SK-N-SH (cell line): ENCODE measurements around the gene FAM83D. TPM values are rescaled to one million over a fixed set of nuclear protein-coding genes. Genes with fewer than 3 reads are reported as not detected.

ENCODE experiments used
- CTCF ChIA-PET: fragments of 300-600, 350-600 bp; formaldehyde crosslinking; extraction: SDS; loops from one replicate; lab custom pipeline; 2021; lab: Yijun Ruan, JAX
- POLR2A ChIA-PET: fragments of 350-600 bp; sonication (Branson Sonifier 250); formaldehyde crosslinking; extraction: SDS; loops from one replicate; lab custom pipeline; 2020; ENCODE audit warnings: antibody characterized with exemption, inconsistent platforms; lab: Yijun Ruan, JAX
- DNase-seq: peaks from one replicate; pipeline ENCODE4 v3.0.0; 2012
- H2AFZ ChIP-seq: fragments of 200-600 bp; sonication (generic); 2 replicates; pipeline ENCODE4 v1.8.1; 2016; ENCODE audit warnings: antibody characterized with exemption, mild to moderate bottlenecking, low read depth
- H3F3A ChIP-seq: fragments of 200-600 bp; sonication (generic); replicated peaks from 2 replicates; pipeline ENCODE3; 2016; ENCODE audit warnings: antibody characterized with exemption, mild to moderate bottlenecking; ENCODE audit not compliant: insufficient read depth
- H3K27ac ChIP-seq, 2 experiments: fragments of 200-500 bp in 1 of 2; fragments of 200-600 bp in 1 of 2; sonication (Bioruptor generic) in 1 of 2; sonication (generic), shearing (Covaris generic) in 1 of 2; 2 replicates each; pipeline versions ENCODE4 v1.5.1 to v1.6.1; 2014 to 2016; ENCODE audit warnings: low read depth in 2 of 2, inconsistent platforms in 1 of 2, low read length in 1 of 2, mild to moderate bottlenecking in 1 of 2, mixed read lengths in 1 of 2
- H3K27me3 ChIP-seq: fragments of 200-600 bp; sonication (generic), shearing (Covaris generic); 2 replicates; pipeline ENCODE4 v1.6.1; 2016; ENCODE audit warnings: mixed run types; ENCODE audit not compliant: insufficient read depth
- H3K36me3 ChIP-seq, 2 experiments: fragments of 200-500 bp in 1 of 2; fragments of 200-600 bp in 1 of 2; sonication (Bioruptor generic) in 1 of 2; sonication (generic) in 1 of 2; replicated peaks in 1 of 2; 2 replicates each; pipeline versions ENCODE3 to v1.5.1; 2014 to 2016; ENCODE audit warnings: low read length in 1 of 2, mild to moderate bottlenecking in 1 of 2; ENCODE audit not compliant: insufficient read depth in 2 of 2, control insufficient read depth in 1 of 2
- H3K4me1 ChIP-seq, 2 experiments: fragments of 200-500 bp in 1 of 2; fragments of 200-600 bp in 1 of 2; sonication (Bioruptor generic) in 1 of 2; sonication (generic), shearing (Covaris generic) in 1 of 2; 2 replicates each; pipeline versions ENCODE4 v1.5.1 to v1.6.1; 2014 to 2016; ENCODE audit warnings: low read depth in 1 of 2, low read length in 1 of 2, mixed run types in 1 of 2; ENCODE audit not compliant: insufficient read depth in 2 of 2, control insufficient read depth in 1 of 2
- H3K4me2 ChIP-seq: fragments of 200-600 bp; sonication (generic), shearing (Covaris generic); 2 replicates; pipeline ENCODE4 v1.6.1; 2017; ENCODE audit warnings: mixed run types
- H3K4me3 ChIP-seq, 2 experiments: fragments of 200-500 bp in 1 of 2; fragments of 200-600 bp in 1 of 2; sonication (Bioruptor generic) in 1 of 2; sonication (generic), shearing (Covaris generic) in 1 of 2; 2 replicates each; pipeline versions ENCODE4 v1.5.1 to v1.8.1; 2014 to 2016; ENCODE audit warnings: low read depth in 2 of 2, inconsistent platforms in 1 of 2, low read length in 1 of 2, mild to moderate bottlenecking in 1 of 2, mixed read lengths in 1 of 2, moderate library complexity in 1 of 2
- H3K79me2 ChIP-seq: fragments of 200-600 bp; sonication (generic); 2 replicates; pipeline ENCODE4 v1.8.1; 2017; ENCODE audit warnings: mild to moderate bottlenecking; ENCODE audit not compliant: insufficient read depth
- H3K9ac ChIP-seq: fragments of 200-600 bp; sonication (generic); 2 replicates; pipeline ENCODE4 v1.6.1; 2017; ENCODE audit warnings: mixed run types
- H3K9me2 ChIP-seq: fragments of 200-600 bp; sonication (generic); 2 replicates; pipeline ENCODE4 v1.6.1; 2017; ENCODE audit warnings: mixed run types
- H3K9me3 ChIP-seq: fragments of 200-600 bp; sonication (generic); 2 replicates; pipeline ENCODE4 v1.6.1; 2017; ENCODE audit warnings: mixed run types, mild to moderate bottlenecking, moderate library complexity
- H4K20me1 ChIP-seq: fragments of 200-600 bp; sonication (generic); 2 replicates; pipeline ENCODE4 v1.6.1; 2017; ENCODE audit warnings: mild to moderate bottlenecking, mixed run types; ENCODE audit not compliant: insufficient read depth
- CHD2 ChIP-seq: fragments of 150-350 bp; IDR thresholded peaks from 2 replicates; pipeline ENCODE4 v1.6.1; 2018; ENCODE audit warnings: low read length; ENCODE audit not compliant: partially characterized antibody
- ELF1 ChIP-seq: IDR thresholded peaks from 2 replicates; pipeline ENCODE4 v1.4.0; 2012
- EP300 ChIP-seq, 2 experiments: IDR thresholded peaks; 2 replicates each; pipeline versions ENCODE4 v1.4.0 to v1.6.1; 2012; ENCODE audit warnings: borderline replicate concordance in 1 of 2, low read depth in 1 of 2, low read length in 1 of 2
- EZH2phosphoT487 ChIP-seq: fragments of 200-600 bp; sonication (generic); IDR thresholded peaks from 2 replicates; pipeline ENCODE4 v1.6.1; 2017; ENCODE audit warnings: low read depth, mixed run types, mild to moderate bottlenecking, antibody characterized with exemption, moderate library complexity, borderline replicate concordance
- FOSL2 ChIP-seq: IDR thresholded peaks from 2 replicates; pipeline ENCODE4 v1.4.0; 2012; ENCODE audit warnings: low read depth, mild to moderate bottlenecking, moderate library complexity, borderline replicate concordance
- FOXJ3 ChIP-seq: sonication (generic); formaldehyde crosslinking; IDR thresholded peaks from 2 replicates; pipeline ENCODE4 v1.5.1; 2020; ENCODE audit warnings: mild to moderate bottlenecking, missing genetic modification reagents
- FOXM1 ChIP-seq: IDR thresholded peaks from 2 replicates; pipeline ENCODE4 v1.4.0; 2012; ENCODE audit warnings: low read depth, mild to moderate bottlenecking
- GABPA ChIP-seq: IDR thresholded peaks from 2 replicates; pipeline ENCODE4 v1.4.0; 2012; ENCODE audit warnings: low read depth, mild to moderate bottlenecking
- GATA2 ChIP-seq: sonication (generic); formaldehyde crosslinking; IDR thresholded peaks from 2 replicates; pipeline ENCODE4 v1.5.0; 2020; ENCODE audit warnings: mild to moderate bottlenecking, missing genetic modification reagents
- JUND ChIP-seq: IDR thresholded peaks from 2 replicates; pipeline ENCODE4 v1.4.0; 2012
- MEF2A ChIP-seq: IDR thresholded peaks from 2 replicates; pipeline ENCODE4 v1.4.0; 2012; ENCODE audit warnings: low read depth, borderline replicate concordance
- MXI1 ChIP-seq: IDR thresholded peaks from 2 replicates; pipeline ENCODE4 v1.6.1; 2012; ENCODE audit warnings: mild to moderate bottlenecking, low read depth, low read length, improper control_type of control experiment
- NFIC ChIP-seq: IDR thresholded peaks from 2 replicates; pipeline ENCODE4 v1.4.0; 2012; ENCODE audit warnings: borderline replicate concordance
- POLR2AphosphoS5 ChIP-seq: IDR thresholded peaks from 2 replicates; pipeline ENCODE4 v1.6.1; 2012; ENCODE audit warnings: low read depth, low read length
- RAD21 ChIP-seq: IDR thresholded peaks from 2 replicates; pipeline ENCODE4 v1.6.1; 2012; ENCODE audit warnings: mild to moderate bottlenecking, low read length
- RCOR1 ChIP-seq: fragments of 150-350 bp; IDR thresholded peaks from 2 replicates; pipeline ENCODE4 v1.6.1; 2017; ENCODE audit warnings: antibody characterized with exemption, low read length
- RXRA ChIP-seq: IDR thresholded peaks from 2 replicates; pipeline ENCODE4 v1.4.0; 2012; ENCODE audit warnings: low read depth, mild to moderate bottlenecking, borderline replicate concordance
- SIN3A ChIP-seq: IDR thresholded peaks from 2 replicates; pipeline ENCODE4 v1.6.1; 2012; ENCODE audit warnings: low read depth, mild to moderate bottlenecking, low read length, moderate library complexity, borderline replicate concordance
- SMC3 ChIP-seq: IDR thresholded peaks from 2 replicates; pipeline ENCODE4 v1.6.1; 2012; ENCODE audit warnings: low read depth, low read length, improper control_type of control experiment
- TAF1 ChIP-seq: IDR thresholded peaks from 2 replicates; pipeline ENCODE4 v1.6.1; 2012; ENCODE audit warnings: low read depth, mild to moderate bottlenecking, low read length, moderate library complexity, borderline replicate concordance
- TCF12 ChIP-seq: IDR thresholded peaks from 2 replicates; pipeline ENCODE4 v1.4.0; 2012
- TEAD4 ChIP-seq: IDR thresholded peaks from 2 replicates; pipeline ENCODE4 v1.4.0; 2012; ENCODE audit warnings: mild to moderate bottlenecking, borderline replicate concordance; ENCODE audit not compliant: insufficient read depth
- USF2 ChIP-seq: fragments of 150-350 bp; IDR thresholded peaks from 2 replicates; pipeline ENCODE4 v1.6.1; 2017; ENCODE audit warnings: antibody characterized with exemption, low read length, low read depth, borderline replicate concordance
- WGBS: methylation state at CpG from one replicate; pipeline ENCODE4 v1.1.6; 2017; ENCODE audit warnings: low lambda C conversion rate; 5-methylcytosine and 5-hydroxymethylcytosine counted together
- polyA plus RNA-seq, 3 experiments: library from polyadenylated mRNA; depleted of rRNA; stranded (reverse); fragments of >200 nt; gene quantifications; 2 replicates each; pipeline ENCODE4 v1.2.3, GENCODE V29; 2012
- TF ChIP-seq, protein P1 (sequence below): IDR thresholded peaks from 2 replicates; pipeline ENCODE4 v1.4.0; 2012; ENCODE audit warnings: low read depth, borderline replicate concordance

Gene FAM83D
- polyA plus RNA-seq, 1 of the 3 experiments (the other 2 are of a cell fraction) = 21.5 TPM

GRCh38 chr20:38882600-38882999, 43.6 kb upstream of the FAM83D start:
- Histone ChIP-seq H3K9ac (no peak overlapping the region), H4K20me1 (no peaks in the 10 kb centered on the region), H3K79me2 (no peaks in the 10 kb centered on the region), H3K9me3 (no peaks in the 10 kb centered on the region), H3K27me3 (no peaks in the 10 kb centered on the region), H3K27ac (peak overlapping the region in 1 of 2 experiments; percentile 99; a peak in 2 of 4 replicates), H3K9me2 (no peaks in the 10 kb centered on the region), H2AFZ (no peak overlapping the region), H3K4me2 (0 out of 2 replicates have a peak overlapping the region, but pooled peaks have one; percentile 12), H3F3A (no peaks in the 10 kb centered on the region), H3K4me3 (no peak overlapping the region), H3K4me1 (peaks cover 0 to 74% of the 10 kb centered on the region in 2 experiments; a peak in 2 of 4 replicates), H3K36me3 (no peaks in the 10 kb centered on the region)
- ChIA-PET POLR2A (interaction anchor here (0.6 to 3.0 kb wide), 6 partner anchors 8 to 79 kb away, joined by 3 to 50 read pairs (median 15); partner anchors contain the start of genes DHX35 and PPP1R16B), CTCF (interaction anchor here (0.8 to 3.9 kb wide), 7 partner anchors 11 to 167 kb away, joined by 4 to 52 read pairs (median 5); partner anchors contain the start of genes FAM83D and PPP1R16B)
- no peak for DNase-seq
- WGBS = 61% methylated on average over 2 of the region's 2 CpGs
- no peak for TF ChIP-seq TAF1
- no peak for TF ChIP-seq MXI1
- TF ChIP-seq FOXJ3 = no peak
- TF ChIP-seq, protein P1, sequence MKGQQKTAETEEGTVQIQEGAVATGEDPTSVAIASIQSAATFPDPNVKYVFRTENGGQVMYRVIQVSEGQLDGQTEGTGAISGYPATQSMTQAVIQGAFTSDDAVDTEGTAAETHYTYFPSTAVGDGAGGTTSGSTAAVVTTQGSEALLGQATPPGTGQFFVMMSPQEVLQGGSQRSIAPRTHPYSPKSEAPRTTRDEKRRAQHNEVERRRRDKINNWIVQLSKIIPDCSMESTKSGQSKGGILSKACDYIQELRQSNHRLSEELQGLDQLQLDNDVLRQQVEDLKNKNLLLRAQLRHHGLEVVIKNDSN = no peak
- TF ChIP-seq EP300 (IDR thresholded peaks at IDR 0.05; ENCODE audit: borderline replicate concordance in 1 of 2, low read depth in 1 of 2, low read length in 1 of 2) = no peak
- TF ChIP-seq NFIC = no peak
- no peak for TF ChIP-seq SIN3A
- TF ChIP-seq SMC3 = no peak
- TF ChIP-seq JUND = no peak
- no peak for TF ChIP-seq POLR2AphosphoS5

DNA sequence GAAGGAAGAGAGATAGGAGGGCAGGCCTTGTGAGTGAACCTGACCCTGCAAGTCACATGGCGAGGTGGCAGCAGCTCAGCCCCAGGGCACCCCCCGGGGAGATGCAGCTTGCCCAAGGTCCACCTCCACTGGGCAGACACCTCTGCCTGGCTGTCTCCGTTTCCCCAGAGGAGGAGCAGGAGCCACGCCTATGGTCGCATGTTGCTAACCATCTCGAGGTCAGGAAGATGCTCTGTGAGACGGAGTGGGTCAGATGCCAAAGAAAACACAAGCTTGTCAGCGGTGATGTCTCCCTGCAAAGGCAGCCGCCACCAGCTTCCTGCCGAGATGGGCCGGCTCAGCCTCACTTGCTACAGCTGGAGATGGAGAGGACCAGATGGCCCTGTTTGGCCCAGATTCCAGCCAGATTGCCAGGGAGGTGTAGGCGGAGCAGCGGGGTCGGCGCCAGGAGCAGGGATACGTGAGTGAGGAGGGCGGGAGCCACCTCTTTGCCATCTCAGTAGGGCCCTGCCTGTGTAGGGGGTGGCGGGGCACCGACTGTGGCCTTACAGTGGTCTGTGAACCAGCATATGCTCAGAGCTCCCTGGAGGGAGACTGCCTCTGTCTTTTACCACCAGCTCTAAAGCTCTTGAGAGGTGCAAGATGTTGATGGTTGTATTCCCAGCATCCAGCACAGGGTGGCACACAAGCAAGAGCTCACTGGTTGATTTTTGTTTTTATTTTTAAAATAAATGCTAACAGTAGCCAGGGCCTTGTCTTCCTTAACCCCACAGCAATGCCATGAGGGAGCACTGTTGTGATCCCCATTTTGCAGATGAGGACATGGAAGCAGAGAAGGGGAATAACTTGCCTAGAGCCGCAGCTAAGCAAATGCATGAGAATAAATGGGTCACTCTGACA, 42.9 kb upstream of the FAM83D start:
- CTCF ChIA-PET = interaction anchor here (0.8 to 3.9 kb wide), 12 partner anchors 8 to 166 kb away, joined by 3 to 52 read pairs (median 4); partner anchors contain the start of genes FAM83D and PPP1R16B
- no peaks in the 10 kb centered on the region for H3K79me2 ChIP-seq
- 26% methylated on average over 17 of the region's 20 CpGs for WGBS
- no peaks in the 10 kb centered on the region for H3K9me2 ChIP-seq
- no peaks in the 10 kb centered on the region for H3K36me3 ChIP-seq
- 0 out of 2 replicates have a peak overlapping the region, but pooled peaks have one; percentile 12 for H3K4me2 ChIP-seq
- POLR2A ChIA-PET = interaction anchor here (1.1 to 3.0 kb wide), 8 partner anchors 9 to 436 kb away, joined by 3 to 50 read pairs (median 10); partner anchors contain the start of genes FAM83D and PPP1R16B
- peaks cover 0 to 75% of the 10 kb centered on the region in 2 experiments; a peak in 2 of 4 replicates for H3K4me1 ChIP-seq
- no peak overlapping the region for H3K9ac ChIP-seq
- H4K20me1 ChIP-seq = no peaks in the 10 kb centered on the region
- H3F3A ChIP-seq = no peaks in the 10 kb centered on the region
- no peaks in the 10 kb centered on the region for H3K9me3 ChIP-seq
- H2AFZ ChIP-seq = no peak overlapping the region
- peak; percentile 89 for DNase-seq
- H3K27ac ChIP-seq = peak overlapping the region in 1 of 2 experiments; percentile 99; a peak in 2 of 4 replicates
- H3K4me3 ChIP-seq = no peak overlapping the region
- H3K27me3 ChIP-seq = no peaks in the 10 kb centered on the region
- TF ChIP-seq CHD2 (peak; percentile 92), RCOR1 (peak; percentile 97), RXRA (no peak), MXI1 (no peak; the same call in 1 of the 2 replicates), SIN3A (no peak), GABPA (no peak), RAD21 (peak; percentile 23; the same call in 1 of the 2 replicates), TCF12 (peak; percentile 93), TEAD4 (no peak), ELF1 (no peak), MEF2A (no peak), EZH2phosphoT487 (no peak), EP300 (IDR thresholded peaks at IDR 0.05; ENCODE audit: borderline replicate concordance in 1 of 2, low read depth in 1 of 2, low read length in 1 of 2) (peak; percentile 67 to 98; a peak in 3 of 4 replicates), FOXM1 (0 out of 2 replicates have a peak, but pooled peaks have one; percentile 30), GATA2 (CRISPR knock-in tag) (peak; percentile 98), FOSL2 (no peak), TAF1 (no peak), FOXJ3 (peak; percentile 99), USF2 (no peak), SMC3 (0 out of 2 replicates have a peak, but pooled peaks have one; percentile 16)
